ENCODE results near the gene ZMAT3. TPM values are rescaled to one million over a fixed set of nuclear protein-coding genes. Genes with fewer than 3 reads are reported as not detected.

Gene ZMAT3
- total RNA-seq, 2 experiments from 2014 or later, result 26.9 to 28.3 TPM

- H3K9me3 Mint-ChIP-seq, result no peaks in the 10 kb centered on the region
- no peak for DNase-seq
- peaks cover 8% of the 10 kb centered on the region for H3K4me1 Mint-ChIP-seq (ENCODE audit: low read depth)
- intact Hi-C loops (cut with micrococcal nuclease), result no loop called here
- H3K27me3 Mint-ChIP-seq (ENCODE audit: low read depth), result no peaks in the 10 kb centered on the region
- H3K4me3 Mint-ChIP-seq, result no peak overlapping the region
- H3K27ac Mint-ChIP-seq, result no peak overlapping the region
- H3K36me3 Mint-ChIP-seq (ENCODE audit: low read depth), result no peaks in the 10 kb centered on the region
- CTCF ChIA-PET, result interaction anchor here (0.6 to 1.2 kb wide), 4 partner anchors 13 to 236 kb away, joined by 3 to 4 read pairs (median 3); no protein-coding TSS in a partner anchor
Observed at GRCh38 chr3:179083977-179084376, 12.4 kb upstream of the ZMAT3 start.

GRCh38 chr3:179082416-179082815 lies 10.8 kb upstream of the ZMAT3 start:
- H3K4me3 Mint-ChIP-seq, result no peak overlapping the region
- CTCF ChIA-PET, result interaction anchor here (1.1 to 1.6 kb wide), 3 partner anchors 13 to 239 kb away, joined by 3 to 4 read pairs (median 3); no protein-coding TSS in a partner anchor
- no peak overlapping the region for H3K27ac Mint-ChIP-seq
- H3K4me1 Mint-ChIP-seq (ENCODE audit: low read depth), result peaks cover 8% of the 10 kb centered on the region
- no peaks in the 10 kb centered on the region for H3K27me3 Mint-ChIP-seq (ENCODE audit: low read depth)
- intact Hi-C loops (cut with micrococcal nuclease), result no loop called here
- H3K9me3 Mint-ChIP-seq, result no peaks in the 10 kb centered on the region
- H3K36me3 Mint-ChIP-seq (ENCODE audit: low read depth), result no peaks in the 10 kb centered on the region
- DNase-seq, result no peak

- no peaks in the 10 kb centered on the region for H3K36me3 Mint-ChIP-seq (ENCODE audit: low read depth)
Observed at GRCh38 chr3:179081885-179082284, 10.3 kb upstream of the ZMAT3 start.

GRCh38 chr3:179079537-179079936 lies 7.9 kb upstream of the ZMAT3 start:
- no peaks in the 10 kb centered on the region for H3K36me3 Mint-ChIP-seq (ENCODE audit: low read depth)
- H3K27ac Mint-ChIP-seq, result no peak overlapping the region
- no peak overlapping the region for H3K4me3 Mint-ChIP-seq
- intact Hi-C loops (cut with micrococcal nuclease), result no loop called here
- no peaks in the 10 kb centered on the region for H3K27me3 Mint-ChIP-seq (ENCODE audit: low read depth)
- H3K9me3 Mint-ChIP-seq, result no peaks in the 10 kb centered on the region
- no peak for DNase-seq
- CTCF ChIA-PET, result no interaction called here
- peaks cover 10% of the 10 kb centered on the region for H3K4me1 Mint-ChIP-seq (ENCODE audit: low read depth)

More at GRCh38 chr3:179081885-179082284, 10.3 kb upstream of the ZMAT3 start:
- H3K4me3 Mint-ChIP-seq, result no peak overlapping the region
- H3K9me3 Mint-ChIP-seq, result no peaks in the 10 kb centered on the region
- CTCF ChIA-PET, result interaction anchor here (1.1 to 1.6 kb wide), 3 partner anchors 13 to 239 kb away, joined by 3 to 4 read pairs (median 3); no protein-coding TSS in a partner anchor
- H3K4me1 Mint-ChIP-seq (ENCODE audit: low read depth), result peaks cover 8% of the 10 kb centered on the region
- no peaks in the 10 kb centered on the region for H3K27me3 Mint-ChIP-seq (ENCODE audit: low read depth)
- intact Hi-C loops (cut with micrococcal nuclease), result no loop called here
- H3K27ac Mint-ChIP-seq, result no peak overlapping the region
- DNase-seq, result no peak

- no peaks in the 10 kb centered on the region for H3K9me3 Mint-ChIP-seq
- H3K4me1 Mint-ChIP-seq (ENCODE audit: low read depth), result peaks cover 20% of the 10 kb centered on the region
- H3K27ac Mint-ChIP-seq, result no peak overlapping the region
- CTCF ChIA-PET, result interaction anchor here (1.2 kb wide), 1 partner anchor 14 kb away, joined by 3 read pairs; no protein-coding TSS in a partner anchor
- no peak overlapping the region for H3K4me3 Mint-ChIP-seq
- no peaks in the 10 kb centered on the region for H3K36me3 Mint-ChIP-seq (ENCODE audit: low read depth)
- intact Hi-C loops (cut with micrococcal nuclease), result no loop called here
- no peak for DNase-seq
- no peaks in the 10 kb centered on the region for H3K27me3 Mint-ChIP-seq (ENCODE audit: low read depth)
Observed at GRCh38 chr3:179076243-179077027, 4.8 kb upstream of the ZMAT3 start.

- CTCF ChIA-PET, result no interaction called here
- no peak overlapping the region for H3K4me3 Mint-ChIP-seq
- H3K27ac Mint-ChIP-seq, result no peak overlapping the region
- H3K4me1 Mint-ChIP-seq (ENCODE audit: low read depth), result peaks cover 26% of the 10 kb centered on the region
- intact Hi-C loops (cut with micrococcal nuclease), result loop anchor here (5.0 kb wide), 1 partner anchor 578 kb away; the partner anchor contains the start of gene USP13
- DNase-seq, result no peak
- no peaks in the 10 kb centered on the region for H3K9me3 Mint-ChIP-seq
- H3K36me3 Mint-ChIP-seq (ENCODE audit: low read depth), result peaks cover 5% of the 10 kb centered on the region
- no peaks in the 10 kb centered on the region for H3K27me3 Mint-ChIP-seq (ENCODE audit: low read depth)
Observed at GRCh38 chr3:179074656-179075055, 3.0 kb upstream of the ZMAT3 start.

- H3K27me3 Mint-ChIP-seq (ENCODE audit: low read depth), result no peaks in the 10 kb centered on the region
- CTCF ChIA-PET, result no interaction called here
- intact Hi-C loops (cut with micrococcal nuclease), result loop anchor here (2.0 to 5.0 kb wide), 3 partner anchors 15 to 578 kb away; partner anchors contain the start of gene USP13
- H3K4me1 Mint-ChIP-seq (ENCODE audit: low read depth), result peaks cover 33% of the 10 kb centered on the region
- DNase-seq, result no peak
- no peaks in the 10 kb centered on the region for H3K9me3 Mint-ChIP-seq
- no peak overlapping the region for H3K27ac Mint-ChIP-seq
- H3K4me3 Mint-ChIP-seq, result no peak overlapping the region
- H3K36me3 Mint-ChIP-seq (ENCODE audit: low read depth), result peaks cover 5% of the 10 kb centered on the region
Observed at GRCh38 chr3:179073816-179074215, 2.2 kb upstream of the ZMAT3 start.

GRCh38 chr3:179072100-179072438 lies 460 bp upstream of the ZMAT3 start:
- intact Hi-C loops (cut with micrococcal nuclease), result loop anchor here (1.0 to 5.0 kb wide), 4 partner anchors 17 to 580 kb away; partner anchors contain the start of gene USP13

GRCh38 chr3:179071027-179071322 lies 634 bp downstream of the ZMAT3 start:
- H3K36me3 Mint-ChIP-seq (ENCODE audit: low read depth), result peaks cover 21% of the 10 kb centered on the region
- intact Hi-C loops (cut with micrococcal nuclease), result loop anchor here (1.0 to 5.0 kb wide), 9 partner anchors 10 to 581 kb away; partner anchors contain the start of genes ACTL6A, MFN1 and USP13
- H3K27ac Mint-ChIP-seq, result peak overlapping the region; percentile 89
- H3K27me3 Mint-ChIP-seq (ENCODE audit: low read depth), result no peaks in the 10 kb centered on the region
- CTCF ChIA-PET, result interaction anchor here (0.8 to 6.3 kb wide), 6 partner anchors 10 to 244 kb away, joined by 3 to 44 read pairs (median 3); partner anchors contain the start of gene PIK3CA
- H3K4me3 Mint-ChIP-seq, result peak overlapping the region; percentile 99
- peaks cover 45% of the 10 kb centered on the region for H3K4me1 Mint-ChIP-seq (ENCODE audit: low read depth)
- no peaks in the 10 kb centered on the region for H3K9me3 Mint-ChIP-seq
- DNase-seq, result no peak

More at GRCh38 chr3:179072100-179072438, 460 bp upstream of the ZMAT3 start:
- Mint-ChIP-seq H3K27me3 (ENCODE audit: low read depth) (no peaks in the 10 kb centered on the region), H3K36me3 (ENCODE audit: low read depth) (peaks cover 12% of the 10 kb centered on the region), H3K9me3 (no peaks in the 10 kb centered on the region), H3K27ac (peak overlapping the region; percentile 87), H3K4me3 (peak overlapping the region; percentile 99), H3K4me1 (ENCODE audit: low read depth) (peaks cover 42% of the 10 kb centered on the region)
- DNase-seq, result peak; percentile 70
- CTCF ChIA-PET, result interaction anchor here (1.0 to 6.3 kb wide), 4 partner anchors 24 to 243 kb away, joined by 3 to 44 read pairs (median 3); partner anchors contain the start of gene PIK3CA

- H3K9me3 Mint-ChIP-seq, result no peaks in the 10 kb centered on the region
- H3K36me3 Mint-ChIP-seq (ENCODE audit: low read depth), result peaks cover 22% of the 10 kb centered on the region
- DNase-seq, result no peak
- intact Hi-C loops (cut with micrococcal nuclease), result loop anchor here (1.0 to 5.0 kb wide), 3 partner anchors 111 to 582 kb away; partner anchors contain the start of gene USP13
- peaks cover 45% of the 10 kb centered on the region for H3K4me1 Mint-ChIP-seq (ENCODE audit: low read depth)
- peak overlapping the region; percentile 64 for H3K4me3 Mint-ChIP-seq
- CTCF ChIA-PET, result interaction anchor here (1.0 to 6.3 kb wide), 7 partner anchors 9 to 252 kb away, joined by 3 to 44 read pairs (median 5); no protein-coding TSS in a partner anchor
- H3K27ac Mint-ChIP-seq, result peak overlapping the region; percentile 70
- no peaks in the 10 kb centered on the region for H3K27me3 Mint-ChIP-seq (ENCODE audit: low read depth)
Observed at GRCh38 chr3:179069762-179070390, 1.7 kb downstream of the ZMAT3 start.

GRCh38 chr3:179068779-179069530 lies 2.7 kb downstream of the ZMAT3 start:
- Mint-ChIP-seq H3K9me3 (no peaks in the 10 kb centered on the region), H3K4me1 (ENCODE audit: low read depth) (peaks cover 38% of the 10 kb centered on the region), H3K4me3 (peak overlapping the region; percentile 48), H3K27ac (peak overlapping the region; percentile 20), H3K27me3 (ENCODE audit: low read depth) (no peaks in the 10 kb centered on the region), H3K36me3 (ENCODE audit: low read depth) (peaks cover 23% of the 10 kb centered on the region)
- intact Hi-C loops (cut with micrococcal nuclease), result loop anchor here (1.0 kb wide), 1 partner anchor 247 kb away; no protein-coding TSS in a partner anchor
- peak; percentile 67 for DNase-seq
- CTCF ChIA-PET, result interaction anchor here (0.6 to 6.3 kb wide), 10 partner anchors 8 to 253 kb away, joined by 3 to 44 read pairs (median 4); no protein-coding TSS in a partner anchor

Measured in activated naive CD4-positive, alpha-beta T cell treated with anti-CD3 and anti-CD28 coated beads for 36 hours (primary cell).